Neutrophil (primary cell): Measurements from ENCODE around the gene PRSS33.

ENCODE experiments used
- H3K27ac ChIP-seq: fragments of 200-600 bp; sonication (generic); 2 replicates; pipeline ENCODE4 v1.5.1; 2016; ENCODE audit warnings: mild to moderate bottlenecking, moderate library complexity
- H3K27me3 ChIP-seq: fragments of 200-600 bp; sonication (generic); 2 replicates; pipeline ENCODE4 v1.6.0; 2016; ENCODE audit warnings: mild to moderate bottlenecking
- H3K36me3 ChIP-seq: fragments of 200-600 bp; sonication (generic); 2 replicates; pipeline ENCODE4 v1.5.1; 2017
- H3K4me1 ChIP-seq, 2 experiments: fragments of 200-600 bp in 1 of 2; sonication (generic) in 1 of 2; 1 replicate in 1 of 2; 2 replicates in 1 of 2; pipeline versions ENCODE4 v1.5.1 to v1.6.1; 2013 to 2016; ENCODE audit warnings: low read depth in 1 of 2, low read length in 1 of 2, mild to moderate bottlenecking in 1 of 2, moderate library complexity in 1 of 2; ENCODE audit not compliant: control insufficient read depth in 1 of 2, insufficient read depth in 1 of 2
- H3K4me3 ChIP-seq, 2 experiments: fragments of 200-600 bp in 1 of 2; sonication (generic) in 1 of 2; 1 replicate in 1 of 2; 2 replicates in 1 of 2; pipeline ENCODE4 v1.5.1; 2013 to 2016; ENCODE audit warnings: low read depth in 1 of 2, low read length in 1 of 2, mild to moderate bottlenecking in 1 of 2, moderate library complexity in 1 of 2
- H3K9me3 ChIP-seq: fragments of 200-600 bp; sonication (generic); 2 replicates; pipeline ENCODE4 v1.5.1; 2016
- CTCF ChIP-seq: fragments of 200-600 bp; sonication (generic); IDR thresholded peaks from 2 replicates; pipeline ENCODE4 v1.5.1; 2016; ENCODE audit warnings: antibody characterized with exemption

The PRSS33 gene

GRCh38 chr16:2737238-2737605 is 50.1 kb downstream of the PRSS33 start:
- Histone ChIP-seq H3K9me3 (no peaks in the 10 kb centered on the region), H3K36me3 (no peaks in the 10 kb centered on the region), H3K4me3 (no peak overlapping the region), H3K27ac (no peak overlapping the region), H3K4me1 (no peaks in the 10 kb centered on the region), H3K27me3 (no peaks in the 10 kb centered on the region)
- TF ChIP-seq CTCF: no peak

GRCh38 chr16:2736476-2737237 is 50.7 kb downstream of the PRSS33 start:
- Histone ChIP-seq H3K4me1 (no peaks in the 10 kb centered on the region), H3K4me3 (no peak overlapping the region), H3K36me3 (no peaks in the 10 kb centered on the region), H3K27me3 (no peaks in the 10 kb centered on the region), H3K9me3 (no peaks in the 10 kb centered on the region), H3K27ac (no peak overlapping the region)
- no peak for TF ChIP-seq CTCF

GRCh38 chr16:2734844-2735515 is 52.4 kb downstream of the PRSS33 start:
- Histone ChIP-seq H3K9me3 (no peaks in the 10 kb centered on the region), H3K27me3 (no peaks in the 10 kb centered on the region), H3K4me1 (no peaks in the 10 kb centered on the region), H3K4me3 (no peak overlapping the region), H3K27ac (no peak overlapping the region), H3K36me3 (no peaks in the 10 kb centered on the region)
- TF ChIP-seq CTCF: no peak
